Measurements from ENCODE around the gene POFUT1.
"Not testable (repeated sequence)": the region's sequence is repeated elsewhere in the genome, so short reads cannot be mapped to it uniquely, and the experiment has no call there.

POFUT1 gene

GRCh38 chr20:32207626-32208498 is at the start of gene POFUT1, which contains the start of gene PLAGL2:
TSS of gene POFUT1 (plus strand) at chr20:32207880. CDS start at chr20:32207942, 62 bp downstream.
TSS of gene PLAGL2 (minus strand) at chr20:32207743. CDS start at chr20:32202178, 5,565 bp downstream.
- DNase-seq = peak; percentile 92

DNA sequence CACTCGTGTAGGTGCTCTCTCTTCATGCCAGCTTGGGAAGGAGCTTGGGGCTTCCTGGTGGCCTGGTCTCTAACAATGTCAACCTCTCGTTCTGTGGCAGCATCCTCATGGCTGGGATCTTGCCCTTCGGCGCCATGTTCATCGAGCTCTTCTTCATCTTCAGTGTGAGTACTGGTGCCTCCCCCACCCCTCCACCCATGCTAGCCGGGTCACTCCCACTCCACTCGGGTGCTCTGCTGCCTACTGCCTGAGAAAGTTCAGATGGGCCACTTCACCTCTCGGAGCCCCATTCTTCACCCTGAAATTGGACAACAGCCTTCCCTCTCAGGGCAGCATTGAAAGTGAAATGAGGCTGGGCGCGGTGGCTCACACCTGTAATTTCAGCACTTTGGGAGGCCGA is 49.3 kb upstream of the POFUT1 start:
- DNase-seq = no peak

- no peak for DNase-seq
Observed at GRCh38 chr20:32158943-32159660, 48.6 kb upstream of the POFUT1 start.

DNA sequence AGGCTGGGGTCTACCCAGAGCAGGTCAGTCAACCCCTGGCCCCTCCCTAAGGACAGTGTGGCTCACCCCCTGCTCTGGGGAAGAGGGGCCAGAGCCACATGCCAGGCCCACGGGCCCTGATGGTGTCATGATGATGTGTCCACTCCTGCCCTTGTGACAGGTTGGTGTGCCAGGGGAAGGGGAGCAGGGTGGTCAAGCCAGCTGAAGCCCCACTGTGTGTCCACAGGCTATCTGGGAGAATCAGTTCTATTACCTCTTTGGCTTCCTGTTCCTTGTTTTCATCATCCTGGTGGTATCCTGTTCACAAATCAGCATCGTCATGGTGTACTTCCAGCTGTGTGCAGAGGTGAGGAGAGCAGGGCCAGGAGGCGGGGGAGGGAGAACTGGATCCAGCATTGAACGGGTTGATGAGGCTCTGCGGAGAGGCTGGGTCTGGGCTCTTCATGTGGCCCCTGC is 47.9 kb upstream of the POFUT1 start:
- DNase-seq = no peak

- no peak for DNase-seq
Observed at GRCh38 chr20:32160341-32160740, 47.3 kb upstream of the POFUT1 start.

GRCh38 chr20:32162351-32162750 is 45.3 kb upstream of the POFUT1 start:
- no peak for DNase-seq

- no peak for DNase-seq
Observed at GRCh38 chr20:32163951-32164350, 43.7 kb upstream of the POFUT1 start.

GRCh38 chr20:32164984-32165735 is 42.5 kb upstream of the POFUT1 start:
- no peak for DNase-seq

DNA sequence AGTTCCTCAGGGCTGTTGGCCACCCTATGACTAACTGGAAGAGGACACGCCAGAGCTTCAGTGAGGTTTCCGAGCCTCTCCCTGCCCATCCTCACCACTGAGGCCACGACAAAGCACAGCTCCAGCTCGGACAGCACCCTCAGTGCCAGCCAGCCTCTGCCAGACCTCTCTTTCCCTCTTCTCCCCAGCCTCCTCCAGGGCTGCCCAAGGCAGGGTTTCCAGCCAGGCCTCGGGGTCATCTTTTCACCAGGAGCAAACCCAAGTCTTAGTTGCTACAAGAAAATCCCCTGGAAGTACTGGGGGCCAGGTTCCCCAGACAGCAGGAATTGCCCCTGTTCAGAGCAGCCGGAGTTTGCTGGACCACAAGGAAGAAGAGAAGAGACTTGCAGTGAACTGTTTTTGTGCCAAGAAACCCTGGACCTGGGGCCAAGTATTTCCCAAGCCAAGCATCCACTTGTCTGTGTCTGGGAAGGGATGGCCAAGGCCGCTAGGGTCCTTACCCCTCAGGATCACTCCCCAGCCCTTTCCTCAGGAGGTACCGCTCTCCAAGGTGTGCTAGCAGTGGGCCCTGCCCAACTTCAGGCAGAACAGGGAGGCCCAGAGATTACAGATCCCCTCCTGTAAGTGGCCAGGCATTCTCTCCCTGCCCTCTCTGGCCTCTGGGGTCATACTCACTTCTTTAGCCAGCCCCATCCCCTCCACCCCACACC is 41.7 kb upstream of the POFUT1 start:
- DNase-seq = no peak

DNA sequence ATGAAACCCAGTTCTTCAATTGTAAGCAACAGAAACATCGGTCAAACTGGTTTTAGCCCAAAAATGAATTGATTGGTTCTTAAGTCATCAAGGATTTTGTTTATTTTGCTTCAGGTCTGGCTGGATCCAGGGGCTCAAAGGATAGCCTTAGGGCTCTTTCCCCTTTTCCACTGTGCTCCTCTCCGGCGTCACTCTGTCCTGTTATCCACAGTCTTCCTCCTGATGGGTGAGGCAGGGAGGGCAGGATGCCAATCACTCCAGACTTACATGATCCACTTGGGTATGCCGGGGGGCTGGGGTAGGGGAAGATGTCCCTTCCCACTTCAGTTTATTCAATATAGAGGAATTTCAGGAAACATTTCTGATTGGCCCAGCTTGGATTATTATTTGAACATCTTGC is 40.1 kb upstream of the POFUT1 start:
- no peak for DNase-seq

DNA sequence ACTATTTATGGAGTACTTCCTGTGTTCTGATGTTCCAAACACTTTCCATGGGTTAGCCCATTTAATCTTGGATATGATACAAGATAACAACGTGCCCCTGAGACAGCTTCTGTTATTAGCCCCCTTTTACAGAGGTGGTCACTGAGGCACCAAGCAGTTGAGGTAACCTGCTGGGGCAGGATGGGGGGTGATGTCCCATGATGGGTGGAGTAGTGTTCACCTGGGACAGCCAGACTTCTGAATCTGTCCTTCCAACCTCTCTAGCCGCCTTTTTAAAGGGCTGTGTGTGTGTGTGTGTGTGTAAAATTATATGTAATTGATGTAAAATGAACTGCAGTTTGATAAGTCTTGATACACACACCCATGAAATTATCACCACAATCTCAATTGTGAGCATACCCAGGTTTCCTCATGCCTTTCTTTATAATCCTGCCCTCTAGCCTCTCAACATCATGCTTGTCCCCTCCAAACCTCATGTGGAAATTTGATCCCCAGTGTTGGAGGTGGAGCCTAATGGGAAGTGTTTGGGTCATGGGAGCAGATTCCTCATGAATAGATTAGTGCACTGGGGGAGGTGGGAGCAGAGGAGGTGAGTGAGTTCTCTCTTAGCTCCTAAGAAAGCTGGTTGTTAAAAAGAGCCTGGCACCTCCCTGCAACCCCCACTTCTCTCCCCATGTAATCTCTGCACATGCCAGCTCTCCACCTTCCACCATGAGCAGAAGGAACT is 39.3 kb upstream of the POFUT1 start:
- DNase-seq = no peak

GRCh38 chr20:32177696-32178095 is 30.0 kb upstream of the POFUT1 start:
- DNase-seq = not testable (repeated sequence)

GRCh38 chr20:32179515-32179914 is 28.2 kb upstream of the POFUT1 start:
- no peak for DNase-seq

- peak; percentile 2 for DNase-seq
Observed at GRCh38 chr20:32179934-32180333, 27.7 kb upstream of the POFUT1 start.

- no peak for DNase-seq
Observed at GRCh38 chr20:32181606-32182005, 26.1 kb upstream of the POFUT1 start.

DNA sequence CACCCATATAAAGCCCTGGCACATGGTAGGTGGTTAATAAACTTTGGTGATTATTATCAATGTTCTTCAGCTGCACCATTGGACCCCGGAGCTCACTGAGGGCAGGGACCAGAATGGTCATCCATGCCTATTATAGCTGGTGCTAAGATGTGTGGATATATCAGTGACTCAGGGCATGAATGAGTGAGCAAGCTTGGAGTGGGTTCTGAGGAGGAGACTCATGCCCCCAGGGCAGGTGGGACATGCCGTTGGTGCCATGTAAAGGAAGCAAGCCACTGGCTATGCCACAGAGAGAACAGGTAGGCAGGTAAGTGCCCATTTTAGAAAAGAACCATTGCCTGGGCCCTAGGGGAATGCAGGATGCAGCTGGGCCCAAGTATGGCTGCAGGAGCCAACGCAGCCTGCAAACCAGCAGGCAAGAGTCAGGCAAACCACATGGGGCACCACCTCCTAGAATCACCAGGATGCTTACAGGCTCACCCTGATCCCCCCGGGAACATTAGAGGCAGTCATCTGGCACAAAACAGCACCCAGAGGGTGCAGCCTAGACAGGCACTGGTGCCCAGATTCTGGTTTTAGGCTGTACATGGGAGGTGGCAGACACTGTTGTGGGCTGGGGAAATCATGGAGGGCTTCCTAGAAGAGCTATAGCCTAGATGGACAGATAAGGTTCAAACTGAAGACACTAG is 23.6 kb upstream of the POFUT1 start:
- no peak for DNase-seq

- no peak for DNase-seq
Observed at GRCh38 chr20:32184961-32185603, 22.6 kb upstream of the POFUT1 start.

- no peak for DNase-seq
Observed at GRCh38 chr20:32186506-32186905, 21.2 kb upstream of the POFUT1 start.

DNA sequence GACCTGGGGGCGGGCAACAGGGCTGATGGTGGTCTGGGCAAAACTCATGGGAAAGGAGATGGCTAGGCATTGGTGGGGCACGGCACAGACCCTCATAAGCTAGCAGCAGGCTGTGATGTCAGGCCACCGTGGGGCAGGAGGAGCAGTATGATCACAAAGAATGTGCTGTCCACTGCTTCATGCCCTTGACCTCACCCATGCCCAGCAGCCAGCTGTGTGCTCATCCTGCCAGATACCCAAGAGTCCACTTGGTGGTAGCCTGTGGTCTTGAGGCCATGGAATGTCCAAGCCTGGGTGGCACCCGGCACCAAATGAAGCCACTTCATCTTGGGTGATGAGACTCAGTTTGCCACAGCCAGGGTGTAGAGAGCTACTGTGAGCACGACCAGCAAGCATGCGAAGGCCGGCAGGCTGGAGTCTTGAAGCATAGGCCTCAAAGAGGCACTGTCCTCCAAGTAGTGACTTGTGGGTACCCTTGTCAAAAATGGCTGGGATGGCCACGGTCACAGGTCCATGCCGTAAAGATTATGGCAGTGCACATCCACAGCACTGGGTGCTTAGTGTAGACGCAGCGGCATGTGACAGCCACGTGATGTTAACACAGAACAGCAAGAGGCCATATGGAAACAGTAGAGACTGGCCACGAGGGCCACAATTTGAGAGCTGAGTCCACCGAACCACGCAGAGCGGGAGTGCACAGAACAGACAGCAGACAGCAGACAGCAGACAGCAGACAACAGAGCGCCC is 19.1 kb upstream of the POFUT1 start:
- DNase-seq = no peak

DNA sequence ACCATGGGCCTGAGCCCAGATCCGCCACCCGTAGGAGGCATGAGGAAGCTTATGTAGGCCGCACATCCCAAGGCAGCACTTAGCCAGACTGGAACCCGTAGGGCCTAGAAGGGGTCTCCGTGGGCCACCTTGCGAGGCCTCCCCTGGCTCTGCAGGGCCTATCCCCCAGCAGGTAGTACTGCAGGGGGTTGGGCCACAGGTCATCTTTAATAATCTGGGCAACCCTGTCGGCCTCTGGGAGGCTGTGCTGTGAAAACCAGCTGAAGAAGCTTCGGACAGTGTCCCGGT is 18.6 kb upstream of the POFUT1 start:
- no peak for DNase-seq

Measured in OCI-M1 (cell line).